DOHH2 (cell line): ENCODE results near the gene DPP6.

Experiments
- CTCF ChIP-seq: fragments of 200-600 bp; sonication (generic); IDR thresholded peaks from one replicate; pipeline ENCODE4 v1.5.1; 2014; ENCODE audit warnings: antibody characterized with exemption, mild to moderate bottlenecking, low read depth, low read length; ENCODE audit not compliant: poor library complexity, severe bottlenecking
- EZH2phosphoT487 ChIP-seq: fragments of 200-600 bp; sonication (generic); IDR thresholded peaks from 2 replicates; pipeline ENCODE4 v1.6.1; 2017; ENCODE audit warnings: borderline replicate concordance, mild to moderate bottlenecking, antibody characterized with exemption, low read length, moderate library complexity, mixed read lengths

DNA sequence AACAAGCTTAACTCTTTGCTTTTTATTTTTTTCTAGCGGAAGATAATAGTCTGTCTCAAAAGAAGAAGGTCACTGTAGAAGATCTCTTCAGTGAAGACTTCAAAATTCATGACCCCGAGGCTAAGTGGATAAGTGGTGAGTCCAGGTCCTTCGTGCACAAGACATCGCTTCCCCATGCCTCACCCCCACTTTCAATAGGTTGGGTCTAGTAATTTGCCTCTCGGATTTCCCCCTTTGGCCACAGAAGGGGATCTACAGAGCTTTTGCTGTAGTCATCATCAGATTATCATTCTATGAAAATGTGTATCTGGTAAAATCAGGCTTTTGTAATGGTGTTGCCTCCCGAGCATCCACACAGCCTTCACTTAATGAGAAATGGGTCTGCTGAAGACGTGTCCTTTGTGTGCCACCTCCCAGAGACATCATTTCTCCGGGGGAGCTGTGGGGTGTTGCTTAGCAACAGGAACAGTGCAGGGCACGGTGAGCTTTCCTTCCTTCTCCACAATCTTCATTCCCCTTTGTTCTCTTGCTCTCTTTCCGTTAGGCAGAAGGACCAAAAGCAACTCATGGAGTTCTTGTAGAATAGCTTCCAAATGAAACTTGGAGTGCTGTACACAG lies 422.8 kb downstream of the DPP6 start:
- no peak for TF ChIP-seq CTCF
- TF ChIP-seq EZH2phosphoT487 = no peak
